GM18508 (cell line): ENCODE measurements around the gene VASH2.
A peak's percentile ranks its signal among the peaks of the same experiment; 100 is the strongest.
"Not testable (repeated sequence)": the region's sequence is repeated elsewhere in the genome, so short reads cannot be mapped to it uniquely, and the experiment has no call there.

ENCODE experiments used
- ATAC-seq: cut with Tn5 transposase; IDR thresholded peaks from one replicate; pipeline ENCODE4 v1.9.1; 2021; ENCODE audit warnings: moderate number of reproducible peaks; ENCODE audit not compliant: insufficient read depth, unreplicated experiment

VASH2 gene

DNA sequence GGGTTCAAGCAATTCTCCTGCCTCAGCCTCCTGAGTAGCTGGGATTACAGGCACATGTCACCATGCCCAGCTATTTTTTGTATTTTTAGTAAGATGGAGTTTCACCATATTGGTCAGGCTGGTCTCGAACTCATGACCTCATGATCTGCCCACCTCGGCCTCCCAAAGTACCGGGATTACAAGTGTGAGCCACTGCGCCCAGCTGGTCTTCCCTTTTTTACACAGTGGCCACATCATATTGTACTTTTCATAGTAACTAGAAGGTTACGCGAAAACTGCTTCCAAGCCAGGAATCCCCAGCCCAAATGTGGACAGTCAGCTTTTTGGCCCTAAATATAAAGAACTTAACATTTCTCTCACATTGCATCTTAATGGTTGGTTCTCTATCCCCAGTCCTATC lies 4.2 kb downstream of the VASH2 start:
- no peak for ATAC-seq

DNA sequence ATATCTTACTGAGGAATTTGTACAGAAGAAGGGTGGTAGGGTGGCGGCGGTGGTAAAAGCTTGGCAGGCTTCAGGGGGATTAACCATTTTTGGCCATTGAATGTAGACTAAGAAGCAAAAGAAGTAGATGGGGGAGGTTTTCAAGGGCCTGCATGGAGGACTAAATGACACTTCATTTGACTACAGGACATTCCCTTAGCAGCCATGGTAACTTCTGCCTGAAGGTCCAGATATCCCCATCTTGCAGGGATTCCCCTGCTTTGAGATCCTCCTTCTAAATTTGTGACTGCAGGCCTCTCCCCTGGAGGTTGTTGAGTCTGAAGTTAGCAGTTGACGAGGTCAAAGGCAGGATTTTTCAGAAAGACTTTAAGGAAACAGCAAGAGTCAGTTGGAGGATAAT lies 4.8 kb downstream of the VASH2 start:
- no peak for ATAC-seq

DNA sequence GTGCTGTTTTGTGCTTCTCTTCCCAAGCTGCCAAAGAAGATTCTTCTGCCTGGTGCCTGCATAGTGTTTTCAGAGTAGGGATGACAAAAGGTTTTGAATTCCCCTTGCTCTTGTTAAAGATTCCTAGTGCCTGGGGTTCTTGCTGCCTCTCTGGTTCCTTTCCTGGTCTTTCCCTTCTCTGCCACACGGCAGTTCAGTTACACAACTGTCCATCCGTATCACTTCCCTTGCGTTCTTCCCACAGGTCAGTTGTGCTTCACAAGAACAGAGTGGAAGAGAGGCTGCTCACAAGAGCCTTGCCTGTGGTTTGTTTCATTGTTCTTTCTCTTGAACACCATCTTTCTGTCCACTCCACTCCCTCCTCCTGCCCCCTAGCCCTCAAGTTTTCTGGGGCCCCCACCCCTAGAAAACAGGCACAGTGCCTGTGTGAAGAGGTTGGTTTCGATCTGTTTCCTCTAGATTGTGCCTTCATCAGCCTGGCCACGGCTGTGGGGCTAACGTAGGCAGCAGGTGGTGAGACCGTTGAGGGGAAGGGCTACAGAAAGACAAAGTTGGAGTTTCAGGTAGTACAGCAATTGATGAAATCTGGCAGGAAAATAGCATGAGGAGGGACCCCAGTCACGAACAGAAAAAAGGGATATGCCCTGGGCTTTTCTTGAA lies 5.8 kb downstream of the VASH2 start:
- ATAC-seq, result no peak

DNA sequence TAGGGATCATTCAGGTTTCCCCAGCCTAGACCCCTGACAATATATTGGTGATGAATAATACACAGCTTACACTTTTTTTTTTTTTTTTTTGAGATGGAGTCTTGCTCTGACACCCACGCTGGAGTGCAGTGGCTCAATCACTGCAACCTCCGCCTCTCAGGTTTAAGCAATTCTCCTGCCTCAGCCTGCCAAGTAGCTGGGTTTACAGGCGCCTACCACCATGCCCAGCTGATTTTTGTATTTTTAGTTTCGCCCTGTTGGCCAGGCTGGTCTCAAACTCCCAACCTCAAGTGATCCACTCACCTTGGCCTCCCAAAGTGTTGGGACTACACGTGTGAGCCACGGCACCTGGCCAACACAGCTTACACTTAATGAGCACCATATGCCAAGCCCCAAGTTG lies 7.2 kb downstream of the VASH2 start:
- no peak for ATAC-seq

DNA sequence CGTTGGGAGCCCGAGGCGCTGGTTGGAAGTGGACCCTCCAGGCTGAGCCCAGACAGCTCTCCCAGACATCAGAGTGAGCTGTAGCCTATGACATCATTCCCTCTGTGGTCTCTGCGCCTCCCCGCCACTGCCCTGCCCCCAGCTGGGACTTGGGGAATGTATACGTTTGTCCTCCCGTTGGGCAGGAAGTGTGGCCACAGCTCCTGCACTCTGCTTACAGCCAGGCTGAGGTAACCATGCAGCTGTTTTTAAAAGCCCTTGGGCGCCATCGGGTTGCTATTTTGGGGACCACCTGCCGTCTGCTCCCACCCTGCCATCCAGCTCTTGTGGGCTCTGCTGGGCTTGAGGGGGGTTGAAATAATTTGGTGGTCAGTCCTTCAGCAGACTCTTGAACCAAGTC lies 7.8 kb downstream of the VASH2 start:
- no peak for ATAC-seq

DNA sequence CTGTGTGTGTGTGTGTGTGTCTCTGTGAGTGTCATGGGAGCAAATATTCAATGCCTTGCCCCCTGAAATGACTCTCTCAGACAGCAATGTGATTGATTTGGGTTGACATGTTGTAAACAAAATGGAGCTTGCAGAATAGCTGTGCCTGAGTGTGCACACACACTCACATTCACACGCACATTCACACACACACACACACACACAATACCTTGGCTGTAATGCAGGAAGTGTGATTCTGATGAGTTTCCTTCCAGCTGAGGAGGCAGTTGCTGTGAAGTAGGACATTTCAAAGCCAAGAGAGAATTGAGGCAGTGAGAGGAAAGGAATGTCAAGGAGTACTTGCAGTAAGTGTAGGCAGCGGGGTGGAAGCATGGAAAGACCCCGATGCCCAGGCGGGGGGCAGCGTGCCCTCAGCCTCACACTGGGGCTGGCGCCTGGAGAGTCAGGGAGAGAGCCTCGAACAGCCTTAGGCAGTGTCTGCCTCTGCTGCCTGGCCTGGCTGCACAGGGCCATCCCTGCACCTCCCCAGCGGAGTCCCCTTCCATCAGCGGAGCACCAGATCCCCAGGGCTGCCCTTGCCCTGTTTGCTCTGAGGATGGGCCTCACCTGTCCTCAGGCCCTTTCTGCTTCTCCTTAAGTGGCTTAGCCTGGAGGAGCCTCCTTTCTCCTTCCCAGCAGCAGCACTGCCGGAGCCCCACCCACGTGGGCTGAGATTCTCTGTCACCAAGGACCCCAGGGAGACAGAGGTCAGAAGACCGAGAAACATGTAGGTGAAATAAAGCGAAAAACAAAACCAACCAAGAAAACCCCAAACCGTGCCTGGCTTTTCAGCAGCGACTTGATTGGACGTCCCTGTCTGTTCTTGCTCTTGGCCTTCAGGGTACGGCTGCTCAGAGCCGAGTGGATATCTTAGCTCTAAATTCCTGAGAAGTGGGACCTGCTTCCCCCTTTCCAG lies 9.2 kb downstream of the VASH2 start:
- ATAC-seq, result peak; percentile 60

DNA sequence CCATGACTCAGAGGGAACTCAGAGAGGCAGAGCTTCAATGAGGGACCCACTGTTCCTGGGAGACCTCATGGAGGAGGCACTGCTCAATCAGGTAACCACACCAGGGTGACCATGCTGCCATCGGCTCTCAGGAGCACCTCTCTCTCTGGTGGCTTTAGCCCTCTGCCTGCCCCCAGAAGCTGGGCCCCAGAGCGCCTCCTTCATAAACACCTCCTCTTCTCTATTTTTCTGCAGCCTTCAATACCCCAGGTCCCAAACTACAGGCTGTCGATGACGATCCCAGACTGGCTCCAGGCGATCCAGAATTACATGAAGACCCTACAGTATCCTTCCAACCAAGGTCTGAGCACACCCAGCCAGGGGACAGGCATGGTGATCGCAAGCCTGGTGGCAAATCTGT lies 10.6 kb downstream of the VASH2 start:
- ATAC-seq, result no peak

DNA sequence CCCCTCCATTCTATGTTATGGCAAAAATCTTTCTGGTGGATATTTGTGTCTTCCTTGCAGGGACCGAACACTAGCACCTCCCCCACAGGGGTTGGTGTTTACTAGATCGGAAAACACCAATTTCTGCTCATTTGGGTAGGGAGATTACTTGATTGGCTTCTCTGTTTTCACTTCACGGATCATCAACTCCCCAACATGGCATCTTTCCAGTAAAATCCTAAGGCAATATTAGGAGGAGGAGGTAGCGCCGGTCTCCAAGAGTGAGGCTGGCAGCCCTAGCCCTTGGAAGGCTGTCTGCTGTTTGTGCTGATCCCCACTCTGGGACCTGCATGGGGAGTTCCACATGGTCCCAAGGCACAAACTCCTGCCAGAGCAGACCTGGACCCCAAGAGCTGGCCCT lies 12.2 kb downstream of the VASH2 start:
- no peak for ATAC-seq

DNA sequence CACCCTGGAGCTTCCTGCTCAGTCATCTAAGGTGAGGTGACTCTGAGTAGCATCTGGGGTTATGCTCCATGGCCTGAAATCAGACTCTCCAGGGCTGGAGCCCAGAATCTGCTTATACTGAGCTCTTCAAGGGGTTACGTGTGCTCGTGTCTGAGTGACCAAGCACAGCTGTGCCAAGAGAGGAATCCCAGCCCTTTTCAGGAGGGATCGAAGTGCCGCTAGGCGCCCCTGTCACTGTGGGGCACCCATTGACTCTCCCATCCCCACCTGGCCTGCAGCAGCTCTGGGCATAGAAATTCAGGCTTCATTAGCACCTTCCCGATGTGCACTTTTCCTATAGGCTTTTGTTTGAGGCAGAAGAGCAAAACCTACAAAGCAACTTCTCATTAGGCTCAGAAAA lies 13.8 kb downstream of the VASH2 start:
- ATAC-seq, result no peak

DNA sequence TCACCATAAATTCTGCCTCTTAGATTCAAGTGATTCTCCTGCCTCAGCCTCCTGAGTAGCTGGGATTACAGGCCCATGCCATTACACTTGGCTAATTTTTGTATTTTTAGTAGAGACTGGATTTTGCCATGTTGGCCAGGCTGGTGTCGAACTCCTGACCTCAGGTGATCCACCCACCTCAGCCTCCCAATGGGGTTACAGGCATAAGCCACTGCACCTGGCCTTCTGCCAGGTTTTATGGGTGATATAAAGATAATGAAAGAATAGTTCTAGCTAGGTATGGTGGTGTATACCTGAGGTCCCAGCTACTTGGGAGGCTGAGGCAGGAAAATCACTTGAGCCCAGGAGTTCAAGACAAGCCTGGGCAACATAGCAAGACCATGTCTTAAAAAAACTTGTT lies 14.7 kb downstream of the VASH2 start:
- not testable (repeated sequence) for ATAC-seq

DNA sequence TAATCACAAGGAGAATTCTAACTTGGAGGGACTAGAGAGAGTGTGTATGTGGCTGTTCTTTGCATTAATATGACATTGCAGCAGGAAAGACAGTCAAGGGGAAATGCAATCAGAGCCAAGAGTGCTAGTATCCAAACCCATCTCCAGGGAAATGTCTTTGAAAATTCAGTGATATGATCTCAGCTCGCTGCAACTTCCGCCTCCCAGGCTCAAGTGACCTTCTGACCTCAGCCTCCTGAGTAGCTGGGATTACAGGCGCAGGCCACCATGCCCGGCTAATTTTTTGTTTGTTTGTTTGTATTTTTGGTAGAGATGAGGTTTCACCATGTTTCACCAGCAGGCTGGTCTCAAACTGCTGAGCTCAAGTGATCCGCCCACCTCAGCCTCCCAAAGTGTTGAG lies 16.3 kb downstream of the VASH2 start:
- ATAC-seq, result no peak

DNA sequence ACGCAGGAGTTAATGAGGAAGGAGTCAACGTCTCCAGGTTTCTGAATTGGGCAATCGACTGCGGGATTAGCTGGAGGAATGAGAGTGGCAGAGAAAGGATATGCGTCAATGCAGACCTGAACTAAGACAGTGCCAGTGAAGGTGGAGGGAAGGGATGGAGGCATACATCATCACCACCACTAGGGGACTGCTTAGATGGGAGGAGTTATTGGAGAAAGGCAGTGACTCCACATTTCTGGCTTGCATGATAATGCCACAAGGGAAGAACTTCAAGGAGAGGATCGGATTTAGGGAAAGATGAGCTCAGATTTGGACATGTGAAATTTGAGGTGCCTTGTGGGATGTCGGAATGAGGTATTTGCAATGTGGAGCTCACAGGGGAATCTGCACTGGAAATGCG lies 17.5 kb downstream of the VASH2 start:
- no peak for ATAC-seq

DNA sequence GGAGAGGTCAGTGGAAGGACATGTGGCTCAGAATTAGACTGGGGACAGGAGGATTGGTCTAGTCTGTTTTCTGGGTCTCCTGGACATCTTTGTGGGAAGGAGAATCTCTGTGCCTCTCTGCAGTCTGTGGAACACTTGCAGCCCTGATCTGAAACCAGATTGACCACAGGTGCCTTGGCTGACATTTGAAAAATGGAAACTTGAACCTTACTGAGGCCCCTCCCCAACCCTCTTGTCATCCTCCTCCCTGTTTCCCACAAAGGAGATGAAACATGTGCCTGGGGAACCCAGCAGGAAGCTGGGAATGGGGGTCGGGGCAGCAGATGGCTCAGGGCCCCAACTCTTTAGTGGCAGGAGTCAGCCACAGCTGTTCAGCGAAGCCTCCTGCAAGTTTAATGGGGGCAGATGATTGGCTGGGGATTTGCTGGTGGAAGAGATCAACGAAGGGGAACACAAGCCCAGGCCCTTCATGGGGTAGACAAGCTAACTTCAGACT lies 18.1 kb downstream of the VASH2 start:
- no peak for ATAC-seq

DNA sequence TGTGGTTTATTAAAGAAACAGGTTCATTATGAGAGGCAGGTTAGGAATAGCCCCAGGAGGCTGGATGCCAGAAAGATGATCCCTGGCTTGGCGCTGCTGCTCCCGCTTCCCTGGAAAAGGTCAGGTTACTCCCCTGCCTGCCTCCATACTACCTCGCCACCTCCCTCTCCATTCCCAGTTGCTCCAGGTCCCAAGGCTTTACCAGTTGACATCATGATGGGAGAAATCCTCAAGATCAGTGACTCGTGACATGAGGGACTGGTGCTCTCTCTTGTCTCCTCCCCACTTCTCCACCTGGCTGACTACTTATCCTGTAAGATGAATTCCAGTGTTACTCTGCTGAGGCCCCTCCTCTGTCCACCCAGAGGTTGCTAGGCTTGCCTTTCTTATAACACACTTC lies 19.7 kb downstream of the VASH2 start:
- ATAC-seq, result no peak

DNA sequence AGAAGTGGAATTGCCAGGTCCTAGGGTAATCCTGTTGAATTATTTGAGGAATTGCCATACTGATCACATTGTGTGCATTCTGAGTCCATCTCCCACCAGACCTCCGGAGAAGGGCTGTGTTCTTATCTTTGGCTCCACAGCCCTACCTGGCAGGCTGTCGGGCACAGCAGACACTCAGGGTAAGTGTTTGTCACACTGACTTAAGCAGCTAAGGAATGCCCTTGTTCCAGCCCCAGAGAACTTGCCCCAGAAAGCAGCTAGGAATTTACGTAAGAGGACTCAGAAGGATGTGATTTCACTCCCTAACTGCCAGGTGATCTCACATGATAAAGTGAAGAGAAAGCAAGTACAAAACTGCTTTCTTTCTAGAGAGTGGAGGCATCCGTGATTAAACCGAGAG lies 21.0 kb downstream of the VASH2 start:
- no peak for ATAC-seq

DNA sequence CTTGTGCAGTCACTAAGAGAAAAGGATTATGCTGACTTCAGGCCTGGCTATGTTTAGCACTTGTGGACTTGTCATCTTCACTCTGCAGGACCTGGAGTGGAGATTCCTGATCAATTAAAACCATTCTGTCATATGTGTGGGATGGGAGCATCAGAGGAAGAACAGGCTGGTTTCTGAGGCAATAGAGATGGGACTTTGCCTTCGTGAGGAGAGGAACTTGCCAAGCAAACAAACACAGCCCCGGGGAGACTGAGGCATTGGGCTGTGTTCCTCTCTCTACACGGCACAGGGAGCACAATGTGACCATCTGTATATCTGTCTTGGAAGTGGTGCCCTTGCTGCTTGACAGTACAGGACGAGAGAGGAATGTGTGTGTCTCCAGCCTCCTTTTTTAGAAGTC lies 23.1 kb downstream of the VASH2 start:
- ATAC-seq, result no peak

DNA sequence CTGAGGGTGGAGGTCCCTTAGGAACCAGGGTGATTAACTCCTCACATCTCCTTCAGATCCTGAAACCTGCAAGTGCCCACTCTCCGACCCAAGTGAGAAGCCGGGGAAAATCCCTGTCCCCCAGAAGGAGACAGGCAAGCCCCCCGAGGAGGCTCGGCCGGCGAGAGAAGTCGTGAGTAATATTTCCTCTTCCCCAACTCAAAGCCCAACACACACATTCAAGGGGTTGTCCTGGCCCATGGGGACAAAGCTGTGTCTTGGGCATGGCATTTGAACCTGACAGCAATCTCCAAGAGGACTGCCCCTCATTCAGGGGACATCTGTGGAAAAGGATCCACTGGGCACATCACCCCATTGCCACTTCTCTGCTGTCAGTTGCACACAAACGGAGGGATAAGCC lies 23.6 kb downstream of the VASH2 start:
- no peak for ATAC-seq

DNA sequence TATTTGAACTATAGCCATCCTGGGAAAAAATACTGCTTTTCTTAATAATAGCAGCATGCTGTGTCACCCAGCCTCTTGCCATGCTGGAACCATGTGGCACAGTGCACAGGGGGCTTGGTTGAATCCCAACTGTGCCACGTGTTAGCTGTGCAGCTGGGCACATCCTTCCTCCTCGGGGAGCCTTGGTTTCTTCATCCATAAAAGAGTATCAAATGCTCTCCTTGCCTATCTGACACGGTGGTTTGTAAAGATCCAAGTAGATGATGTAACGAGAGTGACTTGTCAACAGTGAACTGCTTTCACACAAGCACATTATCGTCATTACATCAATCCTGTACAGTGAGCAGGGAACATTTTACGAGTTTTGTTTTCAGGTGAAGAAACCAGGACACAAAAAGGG lies 24.4 kb downstream of the VASH2 start:
- ATAC-seq, result no peak

DNA sequence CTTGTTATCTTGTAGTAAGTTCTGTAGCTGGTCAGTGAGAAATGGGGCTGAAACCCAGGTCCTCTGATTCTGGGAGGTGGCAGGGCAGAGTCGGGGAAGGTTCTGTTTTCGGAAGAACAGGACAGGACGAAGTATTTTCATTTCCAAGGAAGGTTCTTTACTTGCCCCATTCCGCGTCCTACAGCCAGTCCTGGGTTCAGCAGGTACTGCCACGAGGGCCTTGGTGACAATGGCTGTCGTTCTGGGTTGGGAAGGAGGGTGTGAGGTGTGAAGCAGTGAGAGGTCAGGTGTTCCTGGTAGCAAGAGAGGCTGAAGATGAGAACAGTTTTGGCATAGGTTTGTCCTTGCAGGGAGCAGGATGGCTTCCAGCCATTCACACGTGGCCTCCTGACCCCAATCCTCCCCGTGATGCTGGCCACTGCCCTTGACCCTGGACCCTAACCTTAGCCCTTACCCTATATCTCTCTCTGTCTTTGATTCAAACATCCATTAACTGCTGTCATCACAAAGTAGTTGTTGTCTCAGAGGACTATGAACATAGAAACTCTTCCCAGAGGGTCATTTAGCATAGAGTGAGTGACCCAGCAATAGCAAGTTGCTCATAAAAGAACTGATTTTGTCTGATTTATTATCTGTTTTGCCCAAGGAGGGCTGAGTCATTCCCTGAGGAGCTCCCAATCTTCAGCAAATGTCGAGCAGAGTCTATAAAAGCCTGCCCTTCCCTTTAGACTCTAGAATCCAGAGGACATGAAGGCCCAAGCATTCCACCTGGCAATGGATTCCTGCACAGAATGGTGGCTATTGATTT lies 25.0 kb downstream of the VASH2 start:
- no peak for ATAC-seq

DNA sequence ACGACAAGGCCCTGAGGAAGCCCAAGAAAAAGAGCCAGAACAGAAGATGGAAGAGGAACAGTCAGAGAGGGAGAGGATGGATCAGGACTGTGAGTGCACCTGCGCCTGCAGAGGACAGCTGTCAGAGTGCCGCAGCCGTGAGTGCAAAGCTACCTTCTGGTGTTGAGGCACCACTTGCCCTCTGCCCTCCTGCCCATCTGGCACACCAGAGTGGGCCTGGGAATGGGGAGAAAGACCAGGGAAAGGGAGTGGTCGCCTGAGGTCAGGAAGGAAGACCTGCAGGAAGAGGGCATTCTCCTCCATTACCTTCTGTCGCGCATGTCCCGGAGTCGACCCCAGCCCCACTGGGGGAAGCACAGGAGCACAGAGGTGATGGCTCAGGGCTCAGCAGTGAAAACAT lies 26.2 kb downstream of the VASH2 start:
- ATAC-seq, result no peak
